Lung (tissue), 12 donors: ENCODE measurements around the gene HAUS5. TPM values are rescaled to one million over a fixed set of nuclear protein-coding genes. Genes with fewer than 3 reads are reported as not detected.

Experiments used
- ATAC-seq: fragments of 200-7000 bp; cut with Tn5 transposase; one replicate; pipeline ENCODE4 v1.9.1; 2020; ENCODE audit warnings: moderate number of reproducible peaks; ENCODE audit not compliant: insufficient read depth, low FRiP score
- DNase-seq, 3 donors: peaks; one replicate each; pipeline ENCODE4 v3.0.0-alpha.2; 2013 to 2017
- H3K27ac ChIP-seq, 2 donors: one replicate each; pipeline ENCODE4 v1.5.1; 2013; ENCODE audit warnings: mild to moderate bottlenecking in 2 of 2, moderate library complexity in 2 of 2, control low read depth in 1 of 2, inconsistent platforms in 1 of 2, low read depth in 1 of 2, low read length in 1 of 2
- H3K27me3 ChIP-seq, 3 donors: one replicate each; pipeline ENCODE4 v1.5.1; 2013; ENCODE audit warnings: low read length in 2 of 3; ENCODE audit not compliant: control insufficient read depth in 3 of 3, insufficient read depth in 3 of 3
- H3K36me3 ChIP-seq, 4 donors: one replicate each; pipeline ENCODE4 v1.5.1; 2013; ENCODE audit warnings: low read length in 4 of 4, mild to moderate bottlenecking in 1 of 4, moderate library complexity in 1 of 4; ENCODE audit not compliant: control insufficient read depth in 4 of 4, insufficient read depth in 4 of 4
- H3K4me1 ChIP-seq, 5 donors: one replicate each; pipeline ENCODE4 v1.5.1; 2013; ENCODE audit warnings: low read length in 5 of 5, mild to moderate bottlenecking in 2 of 5, moderate library complexity in 1 of 5; ENCODE audit not compliant: control insufficient read depth in 5 of 5, insufficient read depth in 5 of 5
- H3K4me3 ChIP-seq: one replicate; pipeline ENCODE4 v1.5.1; 2013; ENCODE audit warnings: mild to moderate bottlenecking, control low read depth, moderate library complexity
- H3K9ac ChIP-seq, 2 donors: one replicate each; pipeline ENCODE4 v1.5.1; 2013; ENCODE audit warnings: low read length in 2 of 2, control low read depth in 1 of 2; ENCODE audit not compliant: insufficient read depth in 1 of 2
- H3K9me3 ChIP-seq, 4 donors: one replicate each; pipeline ENCODE4 v1.5.1; 2013; ENCODE audit warnings: low read length in 3 of 4, mild to moderate bottlenecking in 1 of 4, moderate library complexity in 1 of 4; ENCODE audit not compliant: control insufficient read depth in 4 of 4, insufficient read depth in 3 of 4
- CTCF ChIP-seq: IDR thresholded peaks from 2 replicates; pipeline ENCODE4 v1.5.1; 2012; ENCODE audit warnings: mild to moderate bottlenecking; ENCODE audit errors: control extremely low read depth, extremely low read depth
- WGBS, 2 donors: extraction: QIAGEN DNeasy Blood & Tissue Kit; methylation state at CpG; one replicate each; pipeline ENCODE4 v1.1.7; 2013; 5-methylcytosine and 5-hydroxymethylcytosine counted together
- polyA plus RNA-seq, 2 donors: library from polyadenylated mRNA; stranded (reverse); fragments of 200-250 nt; gene quantifications; one replicate each; pipeline ENCODE4 v1.2.1, GENCODE V29; 2013
- total RNA-seq, 2 donors: library from RNA; depleted of rRNA in 1 of 2; stranded (reverse); fragments of >200 nt in 1 of 2; gene quantifications; one replicate each; pipeline ENCODE4 v1.2.1, GENCODE V29; 2014 to 2021
- donor health status: control.
- donor health status: control.
- donor health status: Bipolar disorder and iron deficiency.
- donor health status: healthy.
- donor health status: DM: yes; HTN: yes; CAD: no.

Gene HAUS5
- total and polyA plus RNA-seq, 4 donors = 6.0 to 16.5 (median 14.8) TPM

GRCh38 chr19:35565016-35565856 lies 47.3 kb upstream of the HAUS5 start:
- Histone ChIP-seq H3K27ac (no peak overlapping the region), H3K27me3 (peaks cover 2 to 4% (median 4%) of the 10 kb centered on the region in 3 donors), H3K4me1 (no peaks in the 10 kb centered on the region), H3K9ac (no peak overlapping the region), H3K4me3 (no peak overlapping the region), H3K9me3 (no peaks in the 10 kb centered on the region), H3K36me3 (no peaks in the 10 kb centered on the region)
- TF ChIP-seq CTCF = no peak
- 81 to 88% methylated on average over 12 of the region's 12 CpGs for WGBS, 2 donors
- DNase-seq (no peak), ATAC-seq (no peak)

GRCh38 chr19:35566738-35567137 lies 45.8 kb upstream of the HAUS5 start:
- ATAC-seq (no peak), DNase-seq (no peak)

GRCh38 chr19:35569281-35569781 lies 43.2 kb upstream of the HAUS5 start:
- no peak for TF ChIP-seq CTCF
- ATAC-seq (no peak), DNase-seq (no peak)
- Histone ChIP-seq H3K4me1 (no peaks in the 10 kb centered on the region), H3K9me3 (peaks cover 0 to 2% (median 0%) of the 10 kb centered on the region in 4 donors), H3K27ac (no peak overlapping the region), H3K27me3 (no peaks in the 10 kb centered on the region), H3K36me3 (no peaks in the 10 kb centered on the region), H3K9ac (no peak overlapping the region), H3K4me3 (no peak overlapping the region)
- 55 to 66% methylated on average over 5 of the region's 5 CpGs for WGBS, 2 donors

More at GRCh38 chr19:35566738-35567137, 45.8 kb upstream of the HAUS5 start:
- Histone ChIP-seq H3K27me3 (no peaks in the 10 kb centered on the region), H3K9ac (no peak overlapping the region), H3K27ac (no peak overlapping the region), H3K4me3 (no peak overlapping the region), H3K9me3 (no peaks in the 10 kb centered on the region), H3K4me1 (no peaks in the 10 kb centered on the region), H3K36me3 (no peaks in the 10 kb centered on the region)
- TF ChIP-seq CTCF = no peak
- 74 to 77% methylated on average over 7 of the region's 7 CpGs for WGBS, 2 donors
